Peyer's patch (tissue), 4 donors: ENCODE results near the gene HTRA3. TPM values are rescaled to one million over a fixed set of nuclear protein-coding genes. Genes with fewer than 3 reads are reported as not detected.

Source experiments
- DNase-seq, 3 donors: peaks; one replicate each; pipeline ENCODE4 v3.0.0-alpha.2; 2017 to 2019
- H3K27ac ChIP-seq, 4 donors: fragments of 200-600 bp; sonication (generic); one replicate each; pipeline ENCODE4 v1.5.1; 2016 to 2019
- H3K27me3 ChIP-seq, 2 donors: fragments of 200-600 bp; sonication (generic); one replicate each; pipeline ENCODE4 v1.5.1; 2019
- H3K36me3 ChIP-seq, 3 donors: fragments of 200-600 bp; sonication (generic); one replicate each; pipeline ENCODE4 v1.5.1; 2016 to 2019
- H3K4me1 ChIP-seq, 4 donors: fragments of 200-600 bp; sonication (generic); one replicate each; pipeline ENCODE4 v1.5.1; 2016 to 2019
- H3K4me3 ChIP-seq, 4 donors: fragments of 200-600 bp; sonication (generic); 1 replicate in 3 of 4; 2 replicates in 1 of 4; pipeline ENCODE4 v1.5.1; 2016 to 2019; ENCODE audit warnings: mild to moderate bottlenecking in 1 of 4
- H3K9me3 ChIP-seq, 4 donors: fragments of 200-600 bp; sonication (generic); one replicate each; pipeline ENCODE4 v1.5.1; 2016 to 2019; ENCODE audit warnings: mild to moderate bottlenecking in 1 of 4
- POLR2A ChIP-seq, 2 donors: fragments of 450-650 bp; IDR thresholded peaks; one replicate each; pipeline ENCODE4 v1.5.1; 2017; ENCODE audit warnings: antibody characterized with exemption in 2 of 2, mild to moderate bottlenecking in 2 of 2, moderate library complexity in 2 of 2
- total RNA-seq, 4 donors: library from RNA; depleted of rRNA; stranded (reverse); fragments of >200 nt; gene quantifications; one replicate each; pipeline ENCODE4 v1.1.0, GENCODE V29; 2016
- TF ChIP-seq, protein P1 (sequence below), 6 experiments: fragments of 450-650 bp in 4 of 6; fragments of 200-600 bp in 2 of 6; sonication (generic) in 1 of 6; IDR thresholded peaks; one replicate each; pipeline ENCODE4 v1.5.1; 2017 to 2019; ENCODE audit warnings: antibody characterized with exemption in 6 of 6, mild to moderate bottlenecking in 3 of 6, moderate library complexity in 1 of 6

The HTRA3 gene
- total RNA-seq, 4 donors from 2014 or later, result 3.3 to 43.7 (median 7.9) TPM

GRCh38 chr4:8247047-8247930, 22.3 kb upstream of the HTRA3 start:
- no peaks in the 10 kb centered on the region for H3K9me3 ChIP-seq
- no peak overlapping the region for H3K4me3 ChIP-seq
- TF ChIP-seq POLR2A (IDR thresholded peaks at IDR 0.05), result no peak
- TF ChIP-seq, protein P1, sequence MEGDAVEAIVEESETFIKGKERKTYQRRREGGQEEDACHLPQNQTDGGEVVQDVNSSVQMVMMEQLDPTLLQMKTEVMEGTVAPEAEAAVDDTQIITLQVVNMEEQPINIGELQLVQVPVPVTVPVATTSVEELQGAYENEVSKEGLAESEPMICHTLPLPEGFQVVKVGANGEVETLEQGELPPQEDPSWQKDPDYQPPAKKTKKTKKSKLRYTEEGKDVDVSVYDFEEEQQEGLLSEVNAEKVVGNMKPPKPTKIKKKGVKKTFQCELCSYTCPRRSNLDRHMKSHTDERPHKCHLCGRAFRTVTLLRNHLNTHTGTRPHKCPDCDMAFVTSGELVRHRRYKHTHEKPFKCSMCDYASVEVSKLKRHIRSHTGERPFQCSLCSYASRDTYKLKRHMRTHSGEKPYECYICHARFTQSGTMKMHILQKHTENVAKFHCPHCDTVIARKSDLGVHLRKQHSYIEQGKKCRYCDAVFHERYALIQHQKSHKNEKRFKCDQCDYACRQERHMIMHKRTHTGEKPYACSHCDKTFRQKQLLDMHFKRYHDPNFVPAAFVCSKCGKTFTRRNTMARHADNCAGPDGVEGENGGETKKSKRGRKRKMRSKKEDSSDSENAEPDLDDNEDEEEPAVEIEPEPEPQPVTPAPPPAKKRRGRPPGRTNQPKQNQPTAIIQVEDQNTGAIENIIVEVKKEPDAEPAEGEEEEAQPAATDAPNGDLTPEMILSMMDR (IDR thresholded peaks at IDR 0.05), result no peak
- peak in 1 of 3 donors; percentile 63 for DNase-seq
- H3K27ac ChIP-seq, result peak overlapping the region in 2 of 4 donors; percentile 49 to 64
- peaks cover 0 to 3% (median 0%) of the 10 kb centered on the region in 4 donors for H3K4me1 ChIP-seq
- no peaks in the 10 kb centered on the region for H3K36me3 ChIP-seq
- no peaks in the 10 kb centered on the region for H3K27me3 ChIP-seq

DNA sequence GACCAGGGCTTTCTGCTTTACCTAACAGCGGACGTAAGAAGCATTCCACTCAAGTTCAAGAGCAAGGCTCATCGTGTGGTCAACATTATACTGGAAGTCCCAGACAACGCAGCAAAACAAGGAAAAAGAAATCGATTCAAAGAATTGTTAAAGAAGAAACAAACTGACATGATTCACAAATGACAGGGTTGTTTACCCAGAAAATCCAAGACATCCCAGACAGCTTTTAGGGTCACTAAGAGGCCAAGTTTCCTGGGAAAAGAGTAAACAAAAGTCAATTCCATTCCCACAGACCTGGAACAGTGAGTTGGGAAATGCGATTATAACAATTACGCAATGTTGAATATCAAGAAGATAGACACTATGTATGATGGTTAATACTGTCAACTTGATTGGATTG, 21.5 kb upstream of the HTRA3 start:
- peak overlapping the region in 2 of 4 donors; percentile 49 to 64 for H3K27ac ChIP-seq
- H3K36me3 ChIP-seq, result no peaks in the 10 kb centered on the region
- H3K9me3 ChIP-seq, result no peaks in the 10 kb centered on the region
- no peak overlapping the region for H3K4me3 ChIP-seq
- DNase-seq, result no peak
- H3K4me1 ChIP-seq, result no peaks in the 10 kb centered on the region
- TF ChIP-seq, protein P1 (IDR thresholded peaks at IDR 0.05), result no peak
- TF ChIP-seq POLR2A (IDR thresholded peaks at IDR 0.05), result no peak
- H3K27me3 ChIP-seq, result no peaks in the 10 kb centered on the region

DNA sequence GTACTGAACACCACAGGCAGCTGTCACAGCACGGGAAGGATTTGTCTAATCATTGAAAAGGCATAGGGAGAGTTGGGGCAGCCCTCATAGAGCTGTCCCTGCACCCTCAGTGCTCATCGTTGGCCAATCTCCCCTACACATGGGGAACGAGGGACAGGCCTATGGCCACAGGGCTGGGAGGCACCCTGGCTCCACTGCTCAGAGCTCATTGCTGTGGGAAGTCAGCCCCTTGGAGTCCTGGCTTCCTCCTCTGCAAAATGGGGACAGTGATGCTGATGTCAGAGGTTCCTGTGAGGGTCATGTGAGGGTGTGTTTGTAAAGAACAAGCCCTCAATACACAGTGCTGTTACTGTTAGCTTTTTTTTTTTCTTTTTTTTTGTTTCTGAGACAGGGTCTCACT, 19.3 kb upstream of the HTRA3 start:
- Histone ChIP-seq H3K36me3 (no peaks in the 10 kb centered on the region), H3K4me1 (no peaks in the 10 kb centered on the region), H3K27me3 (no peaks in the 10 kb centered on the region), H3K27ac (no peak overlapping the region), H3K9me3 (no peaks in the 10 kb centered on the region), H3K4me3 (no peak overlapping the region)
- TF ChIP-seq POLR2A (IDR thresholded peaks at IDR 0.05), result no peak
- TF ChIP-seq, protein P1 (IDR thresholded peaks at IDR 0.05), result no peak
- DNase-seq, result no peak

DNA sequence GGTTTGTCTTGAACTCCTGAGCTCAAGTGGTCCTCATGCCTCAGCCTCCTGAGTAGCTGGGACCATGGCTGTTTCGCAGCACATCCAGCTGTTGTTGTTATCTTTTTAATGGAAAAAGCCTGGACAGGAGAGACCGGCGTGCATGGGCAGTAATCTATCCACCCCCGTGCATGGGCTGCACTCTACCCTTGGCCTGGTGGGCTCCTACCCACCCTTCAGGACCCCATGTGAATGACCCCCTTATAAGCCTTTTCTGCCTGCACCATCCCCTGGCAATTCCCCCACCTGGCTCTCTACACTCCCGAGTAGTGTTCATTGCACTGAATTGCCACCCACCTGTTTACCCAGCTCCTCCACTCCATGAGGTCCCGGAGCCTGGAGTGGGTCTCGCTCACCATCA, 18.9 kb upstream of the HTRA3 start:
- Histone ChIP-seq H3K27ac (no peak overlapping the region), H3K4me1 (no peaks in the 10 kb centered on the region), H3K4me3 (no peak overlapping the region), H3K27me3 (no peaks in the 10 kb centered on the region), H3K9me3 (no peaks in the 10 kb centered on the region), H3K36me3 (no peaks in the 10 kb centered on the region)
- TF ChIP-seq, protein P1 (IDR thresholded peaks at IDR 0.05), result no peak
- no peak for TF ChIP-seq POLR2A (IDR thresholded peaks at IDR 0.05)
- no peak for DNase-seq

DNA sequence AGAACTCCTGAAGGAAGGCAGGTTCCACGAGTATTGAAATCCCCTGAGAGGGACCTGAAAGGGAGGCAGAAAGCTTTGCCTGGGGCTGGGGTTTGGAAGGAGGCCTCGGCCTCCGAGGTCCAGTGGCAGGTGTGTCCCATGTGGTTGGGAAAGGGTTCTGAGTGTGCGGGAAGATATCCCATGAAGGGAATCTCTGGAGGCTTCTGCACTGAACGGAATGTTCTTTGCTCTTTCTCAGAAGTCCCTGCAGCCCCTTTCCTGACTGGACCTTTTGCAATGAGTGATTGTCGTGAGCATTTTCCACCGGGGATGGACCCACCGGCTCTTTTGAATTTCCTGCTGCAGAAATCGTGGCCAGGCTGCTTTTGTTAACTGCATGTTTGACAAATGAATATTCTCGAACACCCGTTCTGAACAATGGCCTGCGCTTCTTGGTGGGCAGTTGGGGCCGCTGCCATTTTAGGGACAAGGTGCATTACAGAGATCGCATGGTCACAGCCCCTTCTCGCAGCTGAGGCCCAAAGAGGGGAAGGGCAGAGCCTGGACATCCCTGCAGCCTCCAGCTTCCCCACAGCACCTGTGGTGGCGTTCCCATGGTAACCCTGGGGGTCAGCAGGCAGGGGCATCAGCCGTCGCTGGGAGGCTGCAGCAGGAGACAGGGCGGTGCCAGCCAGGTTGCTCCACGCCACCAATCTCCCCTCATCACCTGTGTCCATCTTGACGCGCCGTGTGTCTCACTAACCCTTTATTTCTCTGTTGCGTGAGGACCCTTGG, 18.3 kb upstream of the HTRA3 start:
- Histone ChIP-seq H3K27me3 (no peaks in the 10 kb centered on the region), H3K4me3 (no peak overlapping the region), H3K9me3 (no peaks in the 10 kb centered on the region), H3K36me3 (no peaks in the 10 kb centered on the region), H3K27ac (no peak overlapping the region), H3K4me1 (no peaks in the 10 kb centered on the region)
- DNase-seq, result no peak
- TF ChIP-seq, protein P1 (IDR thresholded peaks at IDR 0.05), result no peak
- no peak for TF ChIP-seq POLR2A (IDR thresholded peaks at IDR 0.05)
